HG03196 (cell line): Measurements from ENCODE around the gene C19orf47.

Experiments
- ATAC-seq: cut with Tn5 transposase; IDR thresholded peaks from one replicate; pipeline ENCODE4 v1.9.1; 2021; ENCODE audit not compliant: unreplicated experiment

The C19orf47 gene, protein sequence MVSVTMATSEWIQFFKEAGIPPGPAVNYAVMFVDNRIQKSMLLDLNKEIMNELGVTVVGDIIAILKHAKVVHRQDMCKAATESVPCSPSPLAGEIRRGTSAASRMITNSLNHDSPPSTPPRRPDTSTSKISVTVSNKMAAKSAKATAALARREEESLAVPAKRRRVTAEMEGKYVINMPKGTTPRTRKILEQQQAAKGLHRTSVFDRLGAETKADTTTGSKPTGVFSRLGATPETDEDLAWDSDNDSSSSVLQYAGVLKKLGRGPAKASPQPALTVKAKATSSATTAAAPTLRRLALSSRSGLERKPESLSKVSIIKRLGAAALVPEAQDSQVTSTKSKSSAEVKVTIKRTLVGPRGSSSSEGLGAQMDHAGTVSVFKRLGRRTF

DNA sequence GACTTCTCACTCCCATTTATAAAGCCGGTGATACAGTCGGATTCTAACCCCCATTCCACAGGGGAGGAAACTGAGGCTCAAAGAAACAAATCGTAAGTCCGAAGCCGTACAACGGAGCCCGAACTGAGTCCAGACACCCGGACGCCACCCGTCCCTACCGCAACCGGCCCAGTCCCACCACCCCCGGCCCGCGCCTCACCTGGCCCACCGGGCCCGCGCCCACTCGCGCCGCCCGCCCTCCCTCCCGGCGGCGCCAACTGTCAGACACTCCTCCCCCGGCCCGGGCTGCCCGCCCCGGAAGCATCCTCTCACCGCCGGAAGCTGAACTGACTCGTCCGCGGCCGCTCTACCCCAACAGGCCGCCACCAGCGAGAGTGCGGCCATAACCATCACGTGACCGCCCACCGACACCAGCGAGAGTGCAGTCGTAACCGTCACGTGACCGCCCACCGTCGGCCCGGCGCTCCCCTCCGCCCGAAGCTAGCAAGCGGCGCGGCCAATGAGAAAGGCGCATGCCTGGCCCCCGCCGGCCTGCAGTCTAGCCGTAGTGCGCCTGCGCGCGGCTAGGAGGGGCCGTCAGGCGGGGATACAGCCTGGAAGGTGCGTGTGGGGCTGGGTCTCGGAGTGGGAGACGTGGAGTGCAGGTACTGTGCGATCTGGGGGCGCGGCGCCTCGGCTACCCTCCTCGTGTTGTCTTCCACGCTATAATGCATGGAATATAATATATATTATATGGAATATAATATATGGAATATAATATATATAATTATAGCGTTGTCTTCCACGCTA is at the start of gene C19orf47, which contains the start of gene PLD3:
Gene C19orf47 (minus strand): TSS at position 273 of the 789 bp plus-strand sequence. CDS start 6,540 bp downstream, outside the sequence.
Gene PLD3 (plus strand): TSS at position 571 of the 789 bp plus-strand sequence. CDS start 17,789 bp downstream, outside the sequence.
- ATAC-seq, result peak; percentile 93

DNA sequence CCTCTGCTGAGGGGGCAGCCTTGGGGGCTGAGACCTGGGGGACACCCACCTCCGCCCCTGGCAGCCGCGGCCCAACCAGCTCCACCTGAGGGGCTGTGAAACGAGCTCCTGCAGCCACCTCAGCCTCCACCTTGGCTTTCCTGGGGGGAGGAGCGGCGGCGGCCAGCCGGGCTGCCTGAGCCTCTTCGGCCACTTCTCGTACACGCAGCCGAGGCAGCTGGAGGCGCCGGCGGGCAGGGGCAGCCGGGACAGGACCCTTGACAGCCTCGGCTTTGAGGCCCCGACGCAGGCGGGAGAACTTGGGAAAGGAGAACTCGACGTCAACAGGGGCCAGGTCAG is 49.3 kb upstream of the C19orf47 start:
- no peak for ATAC-seq

DNA sequence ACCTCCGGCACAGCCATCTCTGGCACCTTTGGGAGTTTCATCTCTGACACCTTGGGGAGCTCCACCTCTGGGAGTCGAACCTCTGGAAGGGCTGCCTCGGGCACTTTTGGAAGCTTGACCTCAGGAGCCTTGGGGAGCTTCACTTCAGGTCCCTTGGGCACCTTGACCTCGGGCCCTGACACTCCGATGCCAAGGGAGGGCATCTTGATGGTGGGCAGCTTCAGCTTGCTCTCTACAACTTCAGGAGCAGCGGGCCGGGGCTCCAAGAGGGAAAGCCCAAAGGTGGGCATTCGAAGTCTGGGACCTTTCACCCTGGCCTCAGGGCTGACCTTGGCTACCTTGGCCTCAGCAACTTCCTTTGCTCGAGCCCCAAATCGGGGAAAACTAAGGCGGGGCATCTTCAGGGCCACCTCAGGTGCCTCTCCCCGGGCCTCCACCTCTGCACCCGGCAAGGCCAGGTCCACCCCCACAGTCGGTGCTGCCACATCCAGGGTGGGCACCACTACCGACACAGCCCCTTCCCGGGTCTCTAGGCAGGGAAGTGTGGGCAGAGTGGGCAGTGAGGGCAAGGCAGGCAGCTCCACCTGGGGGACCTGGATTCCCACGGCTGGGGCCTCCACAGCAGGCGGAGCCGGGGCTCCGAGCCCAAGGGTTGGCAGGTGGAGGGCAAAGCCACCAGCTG is 48.8 kb upstream of the C19orf47 start:
- no peak for ATAC-seq

DNA sequence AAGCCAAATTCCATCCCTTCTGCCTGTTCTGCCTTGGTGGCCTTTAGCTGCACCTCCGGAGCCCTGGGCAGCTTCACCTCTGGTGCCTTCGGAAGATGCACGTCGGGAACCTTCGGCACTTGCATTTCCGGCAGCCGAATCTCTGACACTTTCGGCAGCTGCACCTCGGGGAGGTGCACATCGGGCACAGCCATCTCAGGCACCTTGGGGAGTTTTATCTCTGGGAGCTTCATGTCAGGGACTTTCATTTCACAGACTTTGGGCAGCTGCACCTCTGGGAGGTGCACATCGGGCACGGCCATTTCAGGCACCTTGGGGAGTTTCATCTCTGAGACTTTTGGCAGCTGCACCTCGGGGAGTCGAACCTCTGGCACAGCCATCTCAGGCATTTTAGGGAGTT is 47.8 kb upstream of the C19orf47 start:
- ATAC-seq, result no peak

DNA sequence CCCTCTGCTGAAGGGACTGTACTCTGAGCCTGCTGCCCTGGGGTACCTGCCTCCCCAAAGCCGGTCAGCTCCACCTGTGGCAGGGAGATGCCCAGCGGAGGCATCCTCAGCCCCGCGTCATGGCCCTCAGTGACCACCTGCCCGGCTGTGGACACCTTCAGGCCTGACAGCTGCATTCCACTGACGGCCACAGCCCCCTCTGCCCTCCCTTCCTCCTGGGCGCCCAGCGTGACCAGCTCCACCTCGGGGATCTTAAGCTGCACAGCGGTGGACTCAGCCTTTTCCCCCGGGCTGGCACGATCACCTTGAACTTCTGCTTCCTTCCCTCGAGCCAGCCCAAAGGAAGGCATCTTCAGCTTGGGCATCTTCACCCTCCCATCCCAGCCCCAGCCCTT is 46.6 kb upstream of the C19orf47 start:
- no peak for ATAC-seq

DNA sequence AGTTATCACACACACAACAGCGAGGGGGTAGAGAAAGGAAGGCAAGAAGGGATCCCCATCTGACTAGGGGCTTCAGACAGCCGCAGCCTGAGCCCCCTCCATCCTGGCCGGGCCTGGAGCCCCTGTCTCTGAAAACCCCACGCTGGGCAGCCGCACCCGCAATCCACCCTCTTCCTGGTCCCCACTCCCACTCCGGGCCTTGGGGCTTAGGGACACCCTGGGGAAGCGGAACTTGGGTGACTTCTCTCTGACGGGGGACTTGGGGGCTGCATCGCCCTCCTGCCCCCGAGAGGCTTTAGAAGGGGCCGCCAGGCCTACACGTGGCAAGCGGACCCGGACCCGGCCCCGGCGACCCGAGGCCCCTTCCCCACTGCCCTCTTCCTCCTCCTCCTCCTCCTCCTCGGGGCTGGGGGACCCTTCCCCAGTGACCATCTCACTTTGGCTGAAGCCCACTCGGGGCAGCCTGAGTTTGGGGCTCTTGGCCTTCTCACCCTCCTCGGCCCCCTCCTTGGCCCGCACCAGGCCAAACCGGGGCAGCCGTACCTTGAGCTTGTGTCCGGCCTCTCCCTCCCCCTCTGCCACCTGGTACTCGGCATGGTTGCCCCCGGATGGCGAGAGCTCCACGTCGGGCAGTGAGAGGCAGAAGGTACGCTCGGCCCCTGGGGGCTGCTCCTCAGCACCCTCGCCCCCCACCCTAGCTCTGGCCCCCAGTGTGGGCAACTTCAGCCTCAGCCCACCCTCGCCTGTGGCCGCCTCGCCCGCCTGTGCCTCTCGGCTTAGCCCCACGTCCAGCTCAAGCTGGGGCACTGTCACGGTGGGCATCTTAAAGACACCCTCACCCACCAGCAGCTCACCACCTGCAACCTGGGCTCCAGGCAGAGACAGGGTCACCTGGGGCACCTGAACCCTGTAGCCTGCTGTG is 46.0 kb upstream of the C19orf47 start:
- ATAC-seq, result no peak

DNA sequence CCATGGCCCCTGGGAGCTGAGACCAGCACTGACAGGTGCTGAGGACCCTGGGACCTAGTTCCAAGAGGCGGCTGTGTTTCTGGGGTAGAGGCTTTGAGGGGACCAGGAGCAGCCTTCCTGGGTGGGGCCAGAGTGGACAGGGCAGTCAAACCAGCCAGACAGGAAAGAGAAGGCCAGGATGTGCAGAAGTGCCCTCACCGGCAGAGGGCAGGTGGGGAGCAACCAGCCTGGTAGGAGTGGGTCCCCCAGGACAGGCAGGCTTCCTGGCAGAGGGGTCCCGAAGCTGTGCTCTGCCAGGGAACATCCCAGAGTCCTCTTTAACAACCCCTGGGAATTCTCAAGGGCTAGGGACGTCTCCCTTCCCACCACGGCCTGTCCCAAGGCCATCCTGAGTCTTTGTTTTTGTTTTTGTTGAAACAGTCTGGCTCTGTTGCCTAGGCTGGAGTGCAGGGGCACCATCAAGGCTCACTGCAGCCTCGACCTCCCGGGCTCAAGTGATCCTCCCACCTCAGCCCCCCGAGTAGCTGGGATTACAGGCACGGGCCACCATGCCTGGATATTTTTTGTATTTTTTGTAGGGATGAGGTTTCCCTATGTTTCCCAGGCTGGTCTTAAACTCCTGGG is 44.8 kb upstream of the C19orf47 start:
- no peak for ATAC-seq

DNA sequence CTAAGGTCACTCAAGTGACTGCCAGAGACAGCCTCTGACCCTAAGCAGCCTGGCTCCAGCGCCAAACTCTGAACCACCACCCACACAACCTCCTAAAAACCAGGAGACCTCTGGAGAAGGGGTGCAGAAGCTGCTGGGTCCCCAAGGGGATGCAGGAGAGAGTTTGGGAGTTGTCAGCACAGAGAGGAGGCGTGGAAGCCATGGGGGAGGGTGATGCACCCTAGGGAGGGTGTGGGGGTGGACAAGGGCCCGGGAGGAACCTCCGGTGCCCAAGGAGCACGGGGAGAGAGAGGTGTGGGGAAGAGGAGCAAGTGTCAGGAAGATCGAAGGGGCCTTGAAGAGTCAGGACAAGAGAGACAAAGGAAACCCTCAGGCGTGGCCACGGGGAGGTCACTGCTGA is 43.9 kb upstream of the C19orf47 start:
- no peak for ATAC-seq

DNA sequence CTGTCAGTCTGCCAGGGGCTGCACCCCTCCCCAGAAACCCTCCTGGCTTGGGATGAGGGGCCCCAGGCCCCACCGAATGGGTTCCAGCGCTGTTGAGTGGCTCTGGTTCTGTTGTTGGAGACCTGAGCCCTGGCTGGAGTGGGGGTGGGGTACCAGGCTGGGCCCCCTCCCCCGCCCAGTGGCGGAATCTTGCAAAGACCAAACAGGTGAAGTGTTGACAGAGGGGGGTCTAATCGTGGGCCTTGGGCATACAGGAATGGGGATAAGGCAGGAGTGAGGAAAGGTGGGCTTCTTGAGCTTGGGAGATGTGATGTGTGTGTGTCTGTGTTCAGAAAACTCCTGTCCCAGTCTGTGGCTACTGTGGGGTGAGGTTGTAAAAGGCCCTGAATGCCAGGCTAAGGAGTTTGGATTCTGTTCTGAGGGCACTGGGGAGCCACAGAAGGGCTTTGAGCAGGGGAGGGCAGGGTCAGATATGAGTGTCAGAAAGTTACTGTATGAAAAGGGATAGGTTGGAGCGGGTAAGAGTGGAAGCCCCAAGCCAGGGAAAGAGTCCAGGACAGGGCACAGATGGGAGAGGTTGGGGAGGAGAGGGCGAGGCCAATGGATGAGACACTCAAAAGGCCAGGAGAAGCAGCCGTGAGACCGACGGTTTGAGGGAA is 42.0 kb upstream of the C19orf47 start, which contains the start of gene HIPK4:
Gene HIPK4 (minus strand): TSS at position 98 of the 659 bp plus-strand sequence. CDS start 279 bp downstream, outside the sequence.
- ATAC-seq, result no peak

DNA sequence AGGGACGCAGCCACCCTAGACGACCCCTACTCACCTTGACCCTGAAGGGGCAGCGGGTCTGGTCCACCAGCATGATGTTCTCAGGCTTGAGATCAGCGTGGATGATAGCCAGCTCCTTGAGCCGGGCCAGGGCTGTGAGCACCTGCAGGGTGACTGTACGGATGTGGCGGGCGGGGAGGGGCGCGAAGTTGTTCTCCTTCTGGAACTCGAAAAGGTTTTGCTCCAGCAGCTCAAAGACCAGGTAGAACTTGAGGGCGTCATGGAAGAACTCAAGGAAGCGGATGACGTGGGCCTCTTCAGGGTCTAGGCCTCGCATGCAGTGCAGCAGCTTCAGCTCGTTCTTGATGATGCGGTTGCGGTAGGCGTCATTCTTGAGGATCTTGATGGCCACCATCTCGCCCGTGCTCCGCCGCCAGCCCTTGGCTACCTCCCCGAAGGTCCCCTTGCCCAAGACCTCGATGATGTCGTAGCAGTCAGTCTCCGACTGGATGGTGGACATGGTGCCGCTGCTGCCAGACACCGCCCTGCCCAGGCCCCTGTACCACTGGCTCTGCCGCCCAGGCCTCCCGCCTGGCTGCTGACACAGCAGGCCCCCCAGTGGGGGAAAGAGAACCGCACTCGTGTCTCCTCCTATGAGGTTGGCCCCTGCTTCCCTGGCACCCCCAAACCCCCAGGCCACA is 41.3 kb upstream of the C19orf47 start:
- ATAC-seq, result no peak

DNA sequence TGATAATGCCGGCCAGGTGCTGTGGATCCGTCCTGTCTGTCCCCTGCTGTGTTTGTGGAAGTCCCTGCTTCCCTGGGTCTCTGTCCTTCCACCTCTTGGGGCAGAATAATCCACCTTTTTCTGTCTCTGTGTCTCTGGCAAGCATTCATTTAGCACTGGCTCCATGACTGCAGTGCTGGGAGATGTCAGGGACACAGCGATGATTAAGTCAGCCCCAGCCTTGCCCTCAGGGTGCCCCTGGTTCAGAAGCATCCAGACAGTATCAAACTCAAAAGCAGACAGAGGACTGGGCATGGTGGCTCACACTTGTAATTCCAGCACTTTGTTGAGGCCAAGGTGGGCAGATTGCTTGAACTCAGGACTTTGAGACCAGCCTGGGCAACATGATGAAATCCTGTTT is 40.3 kb upstream of the C19orf47 start:
- ATAC-seq, result no peak

DNA sequence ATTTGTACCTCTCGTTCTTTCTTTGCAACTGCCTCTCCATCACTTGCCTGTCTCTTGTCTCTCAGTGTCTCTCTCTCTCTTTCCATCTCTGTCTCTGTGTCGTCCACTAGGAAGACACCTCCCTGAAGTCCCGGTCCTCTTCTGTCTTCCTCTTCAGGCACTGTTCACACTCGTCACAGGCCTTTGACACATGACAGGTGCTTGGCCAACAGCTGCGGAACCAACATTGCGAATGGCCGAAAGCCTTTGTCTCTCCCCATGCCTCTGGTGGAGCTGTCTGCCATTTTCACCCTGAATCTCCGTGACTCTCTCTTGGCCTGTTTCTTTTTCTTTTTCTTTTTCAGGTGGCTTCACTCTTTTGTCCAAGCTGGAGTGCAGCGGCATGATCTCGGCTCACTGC is 39.0 kb upstream of the C19orf47 start:
- ATAC-seq, result no peak

DNA sequence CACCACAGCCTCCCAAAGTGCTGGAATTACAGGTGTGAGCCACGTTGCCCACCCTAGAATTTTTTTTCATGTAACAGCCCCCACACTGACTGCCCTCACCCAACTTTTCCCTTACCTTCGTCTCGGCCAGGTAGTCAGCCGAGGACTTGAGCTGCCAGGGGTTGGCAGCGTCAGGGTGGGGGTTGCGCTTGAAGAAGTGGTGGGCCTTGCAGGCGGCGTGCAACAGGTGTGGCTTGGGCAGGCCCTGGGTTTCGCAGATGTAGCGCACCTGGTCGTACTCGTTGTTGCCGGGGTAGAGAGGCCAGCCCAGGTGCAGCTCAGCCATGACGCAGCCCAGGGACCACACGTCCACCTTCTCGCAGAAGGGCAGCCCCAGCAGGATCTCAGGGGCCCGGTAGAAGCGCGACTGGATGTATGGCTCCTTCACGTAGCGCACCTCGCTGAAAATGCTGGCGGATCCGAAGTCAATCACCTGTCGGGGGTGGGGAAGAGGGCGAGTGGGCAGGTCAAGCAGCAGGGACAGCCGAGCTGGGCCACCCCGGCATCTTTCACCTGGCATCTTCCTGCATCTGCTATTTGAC is 35.6 kb upstream of the C19orf47 start:
- ATAC-seq, result no peak

DNA sequence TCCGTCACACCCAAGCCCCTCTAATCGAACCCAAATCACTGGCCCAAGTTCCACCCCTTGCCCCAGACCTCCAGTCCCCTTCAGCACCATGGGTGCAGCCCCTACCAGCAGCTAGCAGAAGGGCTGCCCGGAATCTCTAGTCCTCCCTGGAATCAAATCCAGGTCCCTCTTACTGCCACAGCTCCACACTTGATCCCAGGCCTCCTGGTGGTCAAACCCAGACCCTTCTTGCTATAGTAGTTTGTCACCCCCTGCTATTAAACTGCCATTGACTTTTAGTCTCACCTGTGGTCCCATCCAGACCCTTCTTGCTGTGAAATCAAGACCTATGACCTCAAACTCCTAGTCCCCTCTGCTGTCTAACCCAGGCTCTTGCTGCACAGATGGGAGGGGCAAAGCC is 33.1 kb upstream of the C19orf47 start:
- no peak for ATAC-seq

DNA sequence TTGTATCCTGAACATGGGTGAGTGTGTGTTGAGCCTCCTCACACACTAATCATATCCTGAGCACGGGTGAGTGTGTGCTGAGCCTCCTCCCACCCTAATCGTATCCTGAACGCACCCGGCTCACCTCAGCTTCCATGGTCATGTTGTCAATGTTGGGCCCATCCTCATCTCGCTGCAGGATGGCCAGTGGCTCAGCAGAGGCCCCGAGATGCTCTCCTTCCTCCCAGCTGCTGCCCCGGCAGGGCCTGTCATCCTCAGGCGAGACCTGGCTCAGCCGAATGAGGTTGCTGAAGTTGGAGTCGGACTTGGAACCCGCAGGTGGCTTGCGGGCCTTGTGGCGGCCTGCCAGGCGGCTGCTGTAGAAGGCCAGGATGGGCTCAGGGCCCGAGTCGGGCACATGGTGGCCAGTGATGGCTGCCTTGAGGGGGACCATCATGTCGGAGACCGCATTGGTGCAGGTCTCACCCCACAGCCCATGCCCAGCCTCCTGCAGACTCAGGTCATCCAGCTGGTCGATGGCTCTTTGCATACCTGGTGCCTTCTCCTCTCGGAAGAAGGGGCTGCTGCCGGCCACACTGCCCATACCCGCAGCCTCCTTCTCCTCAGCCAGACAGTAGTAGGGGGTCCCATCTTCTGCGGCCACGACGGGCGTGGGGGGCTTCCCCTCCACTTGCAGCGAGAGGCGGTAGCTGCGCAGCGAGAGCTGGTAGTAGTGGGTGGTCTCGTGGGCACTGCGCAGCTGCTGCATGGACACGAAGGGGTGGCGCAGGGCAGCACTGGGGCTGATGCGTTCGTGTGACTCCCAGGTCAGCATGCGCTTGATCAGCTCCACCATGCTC is 32.2 kb upstream of the C19orf47 start:
- ATAC-seq, result no peak

DNA sequence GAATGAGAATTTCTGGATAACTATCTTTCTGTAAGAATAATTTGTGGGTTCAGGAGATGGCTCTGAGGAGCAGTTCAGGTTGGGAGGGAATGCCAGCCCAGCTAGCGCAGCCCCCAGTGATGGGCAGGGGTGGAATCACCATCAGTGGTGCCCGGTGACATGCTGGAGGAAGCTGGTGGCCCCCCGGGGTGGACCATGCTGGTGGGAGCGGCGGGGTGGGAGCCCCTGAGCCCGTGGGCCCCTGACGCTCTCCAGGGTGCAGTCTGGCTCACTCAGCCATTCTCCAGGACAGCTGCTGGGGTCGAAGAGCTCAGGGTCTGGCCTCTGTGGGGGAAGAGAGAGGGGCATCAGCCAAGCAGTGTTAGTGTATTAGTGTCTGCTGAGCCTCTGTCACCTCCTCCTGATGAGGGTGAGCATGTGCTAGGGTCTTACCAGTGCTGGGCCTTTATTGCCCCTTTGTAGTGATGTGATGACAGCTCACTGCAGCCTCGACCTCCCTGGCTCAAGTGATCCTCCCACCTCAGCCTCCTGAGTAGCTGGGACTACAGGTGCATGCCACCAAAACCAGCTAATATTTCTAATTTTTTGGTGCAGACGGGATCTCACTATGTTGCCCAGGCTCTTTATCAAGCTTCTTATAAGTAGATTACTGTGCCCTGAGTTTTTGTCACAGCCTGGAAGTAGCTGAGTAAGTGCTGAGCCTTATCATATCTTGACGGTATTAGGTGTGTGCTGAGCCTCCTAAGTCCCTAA is 31.4 kb upstream of the C19orf47 start:
- no peak for ATAC-seq

DNA sequence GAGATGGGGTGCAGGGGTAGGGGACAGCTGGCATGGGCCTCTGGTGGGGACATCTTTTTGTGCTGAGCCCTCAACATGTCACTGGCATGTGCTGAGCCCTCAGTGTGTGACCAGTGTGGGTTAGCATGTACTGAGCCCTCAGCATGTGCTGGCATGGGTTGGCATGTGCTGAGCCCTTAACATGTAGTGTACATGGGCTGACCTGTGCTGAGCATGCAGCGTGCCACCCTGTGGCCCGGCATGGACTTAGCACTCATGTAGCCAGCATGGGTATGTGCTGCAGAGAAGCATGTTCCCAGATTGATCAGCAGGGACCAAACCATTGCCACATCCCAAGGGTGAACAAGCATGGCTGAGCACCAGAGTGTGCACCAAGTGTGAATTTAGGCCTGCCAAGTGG is 30.3 kb upstream of the C19orf47 start:
- no peak for ATAC-seq
